ENCODE measurements around the gene TTLL11. TPM values are rescaled to one million over a fixed set of nuclear protein-coding genes. Genes with fewer than 3 reads are reported as not detected.

The TTLL11 gene
- total and polyA plus RNA-seq, 2 of the 8 experiments (the other 6 are each of a cell fraction or from before 2014, with no cell fraction given): 0.56 to 0.80 TPM

GRCh38 chr9:121807069-121807822 is 285.9 kb downstream of the TTLL11 start:
- no peak overlapping the region for H3K9ac ChIP-seq (replicated peaks in 1 of 4; ENCODE audit: extremely low read depth in 1 of 4, low read depth in 3 of 4, low read length in 3 of 4)
- H4K5ac ChIP-seq (ENCODE audit: insufficient read length, low read depth, low read length): no peak overlapping the region
- H4K20me1 ChIP-seq (replicated peaks in 1 of 2; ENCODE audit: control insufficient read depth in 1 of 2, insufficient read depth in 2 of 2, low read length in 2 of 2): peaks cover 0 to 2% of the 10 kb centered on the region in 2 experiments
- peaks cover 10% of the 10 kb centered on the region; the same call in 1 of the 2 replicates for H3K23me2 ChIP-seq (ENCODE audit: low read depth, low read length)
- H3K27ac ChIP-seq (ENCODE audit: low read depth, low read length): no peak overlapping the region
- no peak overlapping the region for H2AK5ac ChIP-seq (ENCODE audit: low read depth, low read length)
- no peak overlapping the region for H2AFZ ChIP-seq (ENCODE audit: low read length)
- POLR2A ChIA-PET (ENCODE audit: partially characterized antibody): no interaction called here
- no peaks in the 10 kb centered on the region; the same call in 1 of the 2 replicates for H3K79me1 ChIP-seq (ENCODE audit: low read depth, low read length)
- no peaks in the 10 kb centered on the region for H3K27me3 ChIP-seq (replicated peaks in 1 of 4; ENCODE audit: control insufficient read depth in 3 of 4, extremely low read depth in 1 of 4, insufficient read depth in 3 of 4, low read length in 3 of 4)
- H3K36me3 ChIP-seq (ENCODE audit: control insufficient read depth in 2 of 4, insufficient read depth in 4 of 4, low read length in 3 of 4): no peaks in the 10 kb centered on the region
- H2BK20ac ChIP-seq (ENCODE audit: low read length): 0 out of 2 replicates have a peak overlapping the region, but pooled peaks have one; percentile 6
- H2BK15ac ChIP-seq (ENCODE audit: low read length): no peak overlapping the region; the same call in 1 of the 2 replicates
- CTCF ChIA-PET (ENCODE audit: partially characterized antibody): interaction anchor here (1.2 kb wide), 1 partner anchor 72 kb away, joined by 3 read pairs; no protein-coding TSS in a partner anchor
- no peak overlapping the region for H2BK12ac ChIP-seq (ENCODE audit: low read depth, low read length)
- no peak overlapping the region for H2BK120ac ChIP-seq (replicated peaks; ENCODE audit: low read depth, low read length)
- FAIRE-seq (no peak), DNase-seq (ENCODE audit: low read depth in 1 of 2, low spot score in 2 of 2) (peak in 1 of 2 experiments; percentile 38)
- no peak overlapping the region for H3K14ac ChIP-seq (ENCODE audit: insufficient read length)
- no peaks in the 10 kb centered on the region for H3K79me2 ChIP-seq (ENCODE audit: control insufficient read depth in 1 of 2, insufficient read depth in 2 of 2, low read length in 2 of 2)
- TF ChIP-seq CHD2 (IDR thresholded peaks at IDR 0.05; ENCODE audit: low read length): no peak
- no peak for TF ChIP-seq KDM4A (IDR thresholded peaks at IDR 0.05; ENCODE audit: low read depth, low read length, severe bottlenecking)
- no peak for TF ChIP-seq CHD1 (IDR thresholded peaks at IDR 0.05; ENCODE audit: low read depth, low read length)
- no peak for TF ChIP-seq USF2 (IDR thresholded peaks at IDR 0.05; ENCODE audit: low read length)
- no peak for TF ChIP-seq POLR2A (IDR thresholded peaks at IDR 0.05; ENCODE audit: control extremely low read depth in 1 of 2, low read depth in 2 of 2, low read length in 2 of 2)
- TF ChIP-seq JUN (IDR thresholded peaks at IDR 0.05; ENCODE audit: low read depth, low read length): no peak
- TF ChIP-seq NANOG (IDR thresholded peaks at IDR 0.05; ENCODE audit: insufficient read depth, low read depth, low read length, poor library complexity, severe bottlenecking): no peak
- no peak for TF ChIP-seq SP2 (IDR thresholded peaks at IDR 0.05; ENCODE audit: low read length)
- no peak for TF ChIP-seq TBP (IDR thresholded peaks at IDR 0.05; ENCODE audit: low read depth, low read length)
- TF ChIP-seq YY1 (IDR thresholded peaks at IDR 0.05; ENCODE audit: low read depth, low read length): no peak
- peak overlapping the region; percentile 98 for H3K56ac ChIP-seq (replicated peaks; ENCODE audit: insufficient read length, low read depth, low read length)
- H3K18ac ChIP-seq (ENCODE audit: extremely low read depth, low read length): no peak overlapping the region
- H4K91ac ChIP-seq (replicated peaks; ENCODE audit: insufficient read length, low read length): no peak overlapping the region
- no peak overlapping the region for H3K4me2 ChIP-seq (ENCODE audit: insufficient read depth in 1 of 2, low read depth in 2 of 2, low read length in 2 of 2)
- H4K8ac ChIP-seq (ENCODE audit: extremely low read depth, insufficient read depth, low read length): no peak overlapping the region; the same call in 1 of the 2 replicates
- WGBS, 2 experiments (ENCODE audit: extremely low coverage in 1 of 2, insufficient coverage in 1 of 2, insufficient read length in 1 of 2, insufficient replicate concordance in 2 of 2, low coverage in 1 of 2, low lambda C conversion rate in 2 of 2, missing lambda C conversion rate in 1 of 2): 52% methylated on average over 12 of the region's 12 CpGs; no CpG with 5 or more reads in 1 of the 2 experiments
- 0 out of 4 replicates have a peak, but pooled peaks cover 0 to 2% of the 10 kb centered on the region in 2 experiments for H3K9me3 ChIP-seq (ENCODE audit: insufficient read depth in 2 of 2, low read depth in 1 of 2, low read length in 1 of 2)
- no peak overlapping the region for H3K4me3 ChIP-seq (ENCODE audit: extremely low read depth in 1 of 4, insufficient read depth in 2 of 4, low read depth in 3 of 4, low read length in 4 of 4)
- no peak overlapping the region for H3K4ac ChIP-seq (replicated peaks; ENCODE audit: insufficient read length, low read depth, low read length)
- peak overlapping the region; percentile 24; the same call in 1 of the 2 replicates for H2BK5ac ChIP-seq (ENCODE audit: low read depth, low read length)
- H3K4me1 ChIP-seq (replicated peaks in 1 of 4; ENCODE audit: control insufficient read depth in 3 of 4, insufficient read depth in 4 of 4, low read length in 3 of 4): peaks cover 0 to under 1% (median 0%) of the 10 kb centered on the region in 4 experiments; a peak in 1 of 7 replicates
- H3K23ac ChIP-seq (ENCODE audit: insufficient read length): no peak overlapping the region

Measured in H1 (cell line).